SJCRH30 (cell line): ENCODE data around the gene ALDH1A2. TPM values are rescaled to one million over a fixed set of nuclear protein-coding genes. Genes with fewer than 3 reads are reported as not detected.

Experiments
- DNase-seq, 2 experiments: peaks; one replicate each; pipeline ENCODE4 v3.0.0-alpha.2; 2015 to 2020
- H3K27ac ChIP-seq: fragments of 250-450 bp; sonication (Bioruptor Pico); 2 replicates; pipeline ENCODE4 v1.5.1; 2020; ENCODE audit warnings: mild to moderate bottlenecking, moderate library complexity
- H3K27me3 ChIP-seq: fragments of 250-450 bp; sonication (Bioruptor Pico); 2 replicates; pipeline ENCODE4 v1.5.1; 2020; ENCODE audit warnings: mild to moderate bottlenecking, moderate library complexity
- H3K36me3 ChIP-seq: fragments of 250-450 bp; sonication (Bioruptor Pico); 2 replicates; pipeline ENCODE4 v1.5.1; 2020; ENCODE audit warnings: mild to moderate bottlenecking, moderate library complexity
- H3K4me1 ChIP-seq: fragments of 250-450 bp; sonication (Bioruptor Pico); 2 replicates; pipeline ENCODE4 v1.5.1; 2020; ENCODE audit warnings: mild to moderate bottlenecking, moderate library complexity
- H3K4me3 ChIP-seq: fragments of 250-450 bp; sonication (Bioruptor Pico); 2 replicates; pipeline ENCODE4 v1.5.1; 2020; ENCODE audit warnings: mild to moderate bottlenecking, moderate library complexity
- H3K9me3 ChIP-seq: fragments of 250-450 bp; sonication (Bioruptor Pico); replicated peaks from 2 replicates; pipeline ENCODE4 v1.5.1; 2020; ENCODE audit warnings: mild to moderate bottlenecking, moderate library complexity
- total RNA-seq: library from RNA; depleted of rRNA; stranded (reverse); fragments of >200 nt; shearing (Covaris generic); gene quantifications from 2 replicates; pipeline ENCODE4 v1.2.3, GENCODE V29; 2014

ALDH1A2 gene
- total RNA-seq, 1 experiment from 2014 or later, result 8.9 TPM

- Histone ChIP-seq H3K4me1 (no peaks in the 10 kb centered on the region), H3K4me3 (no peak overlapping the region), H3K9me3 (no peaks in the 10 kb centered on the region), H3K27me3 (no peaks in the 10 kb centered on the region), H3K36me3 (no peaks in the 10 kb centered on the region), H3K27ac (no peak overlapping the region)
- no peak for DNase-seq
Observed at GRCh38 chr15:57941816-57942215, 123.7 kb downstream of the ALDH1A2 start.

- DNase-seq, result no peak
- Histone ChIP-seq H3K9me3 (peaks cover 7% of the 10 kb centered on the region), H3K4me3 (no peak overlapping the region), H3K4me1 (no peaks in the 10 kb centered on the region), H3K27me3 (no peaks in the 10 kb centered on the region), H3K36me3 (no peaks in the 10 kb centered on the region), H3K27ac (no peak overlapping the region)
Observed at GRCh38 chr15:57932348-57932747, 133.2 kb downstream of the ALDH1A2 start.

GRCh38 chr15:57931570-57931969 is 133.9 kb downstream of the ALDH1A2 start:
- no peaks in the 10 kb centered on the region for H3K36me3 ChIP-seq
- no peak overlapping the region for H3K27ac ChIP-seq
- H3K4me1 ChIP-seq, result no peaks in the 10 kb centered on the region
- H3K4me3 ChIP-seq, result no peak overlapping the region
- peaks cover 7% of the 10 kb centered on the region for H3K9me3 ChIP-seq
- DNase-seq, result no peak
- no peaks in the 10 kb centered on the region for H3K27me3 ChIP-seq

- no peaks in the 10 kb centered on the region for H3K9me3 ChIP-seq
- no peak for DNase-seq
- no peaks in the 10 kb centered on the region for H3K36me3 ChIP-seq
- no peaks in the 10 kb centered on the region for H3K27me3 ChIP-seq
- no peak overlapping the region for H3K27ac ChIP-seq
- H3K4me1 ChIP-seq, result peaks cover 10% of the 10 kb centered on the region; the same call in 1 of the 2 replicates
- no peak overlapping the region for H3K4me3 ChIP-seq
Observed at GRCh38 chr15:57927091-57927631, 138.3 kb downstream of the ALDH1A2 start.

GRCh38 chr15:57925650-57926049 is 139.9 kb downstream of the ALDH1A2 start:
- DNase-seq, result no peak
- H3K27me3 ChIP-seq, result no peaks in the 10 kb centered on the region
- H3K4me1 ChIP-seq, result peaks cover 10% of the 10 kb centered on the region; the same call in 1 of the 2 replicates
- no peaks in the 10 kb centered on the region for H3K9me3 ChIP-seq
- H3K4me3 ChIP-seq, result no peak overlapping the region
- no peaks in the 10 kb centered on the region for H3K36me3 ChIP-seq
- H3K27ac ChIP-seq, result no peak overlapping the region

- Histone ChIP-seq H3K27me3 (no peaks in the 10 kb centered on the region), H3K27ac (no peak overlapping the region), H3K4me3 (no peak overlapping the region), H3K36me3 (no peaks in the 10 kb centered on the region), H3K9me3 (no peaks in the 10 kb centered on the region), H3K4me1 (peaks cover 10% of the 10 kb centered on the region; the same call in 1 of the 2 replicates)
- DNase-seq, result no peak
Observed at GRCh38 chr15:57924598-57924997, 140.9 kb downstream of the ALDH1A2 start.

- H3K4me3 ChIP-seq, result no peak overlapping the region
- no peaks in the 10 kb centered on the region for H3K9me3 ChIP-seq
- H3K4me1 ChIP-seq, result peaks cover 10% of the 10 kb centered on the region; the same call in 1 of the 2 replicates
- no peak for DNase-seq
- no peaks in the 10 kb centered on the region for H3K27me3 ChIP-seq
- H3K27ac ChIP-seq, result no peak overlapping the region
- no peaks in the 10 kb centered on the region for H3K36me3 ChIP-seq
Observed at GRCh38 chr15:57923750-57924149, 141.8 kb downstream of the ALDH1A2 start.

GRCh38 chr15:57923306-57923705 is 142.2 kb downstream of the ALDH1A2 start:
- Histone ChIP-seq H3K4me3 (no peak overlapping the region), H3K27ac (no peak overlapping the region), H3K9me3 (no peaks in the 10 kb centered on the region), H3K4me1 (peaks cover 10% of the 10 kb centered on the region; the same call in 1 of the 2 replicates), H3K36me3 (no peaks in the 10 kb centered on the region), H3K27me3 (no peaks in the 10 kb centered on the region)
- peak in 1 of 2 experiments; percentile 37 for DNase-seq

GRCh38 chr15:57922776-57923175 is 142.7 kb downstream of the ALDH1A2 start:
- Histone ChIP-seq H3K27me3 (no peaks in the 10 kb centered on the region), H3K27ac (no peak overlapping the region), H3K4me3 (no peak overlapping the region), H3K4me1 (peaks cover 10% of the 10 kb centered on the region; the same call in 1 of the 2 replicates), H3K36me3 (no peaks in the 10 kb centered on the region), H3K9me3 (no peaks in the 10 kb centered on the region)
- peak; percentile 10 to 20 for DNase-seq

- Histone ChIP-seq H3K4me3 (no peak overlapping the region), H3K9me3 (no peaks in the 10 kb centered on the region), H3K27ac (no peak overlapping the region), H3K27me3 (no peaks in the 10 kb centered on the region), H3K36me3 (no peaks in the 10 kb centered on the region), H3K4me1 (peaks cover 17% of the 10 kb centered on the region)
- no peak for DNase-seq
Observed at GRCh38 chr15:57921371-57921770, 144.1 kb downstream of the ALDH1A2 start.

GRCh38 chr15:57920911-57921310 is 144.6 kb downstream of the ALDH1A2 start:
- H3K4me3 ChIP-seq, result no peak overlapping the region
- no peaks in the 10 kb centered on the region for H3K9me3 ChIP-seq
- DNase-seq, result no peak
- no peaks in the 10 kb centered on the region for H3K27me3 ChIP-seq
- H3K27ac ChIP-seq, result no peak overlapping the region
- H3K36me3 ChIP-seq, result no peaks in the 10 kb centered on the region
- H3K4me1 ChIP-seq, result peaks cover 22% of the 10 kb centered on the region

- no peak overlapping the region for H3K4me3 ChIP-seq
- H3K9me3 ChIP-seq, result no peaks in the 10 kb centered on the region
- DNase-seq, result no peak
- H3K36me3 ChIP-seq, result no peaks in the 10 kb centered on the region
- H3K27ac ChIP-seq, result no peak overlapping the region
- peaks cover 29% of the 10 kb centered on the region for H3K4me1 ChIP-seq
- H3K27me3 ChIP-seq, result no peaks in the 10 kb centered on the region
Observed at GRCh38 chr15:57919754-57920153, 145.8 kb downstream of the ALDH1A2 start.

GRCh38 chr15:57917998-57918397 is 147.5 kb downstream of the ALDH1A2 start:
- no peaks in the 10 kb centered on the region for H3K36me3 ChIP-seq
- no peak for DNase-seq
- H3K27me3 ChIP-seq, result no peaks in the 10 kb centered on the region
- no peak overlapping the region for H3K27ac ChIP-seq
- H3K4me1 ChIP-seq, result peaks cover 24% of the 10 kb centered on the region
- no peaks in the 10 kb centered on the region for H3K9me3 ChIP-seq
- no peak overlapping the region for H3K4me3 ChIP-seq

- DNase-seq, result no peak
- no peaks in the 10 kb centered on the region for H3K9me3 ChIP-seq
- H3K4me1 ChIP-seq, result peaks cover 23% of the 10 kb centered on the region
- peak overlapping the region; percentile 51 for H3K27ac ChIP-seq
- no peak overlapping the region for H3K4me3 ChIP-seq
- H3K27me3 ChIP-seq, result no peaks in the 10 kb centered on the region
- no peaks in the 10 kb centered on the region for H3K36me3 ChIP-seq
Observed at GRCh38 chr15:57916695-57917094, 148.8 kb downstream of the ALDH1A2 start.

- DNase-seq, result peak; percentile 75 to 78
- peak overlapping the region; percentile 51 for H3K27ac ChIP-seq
- no peak overlapping the region for H3K4me3 ChIP-seq
- H3K27me3 ChIP-seq, result no peaks in the 10 kb centered on the region
- H3K9me3 ChIP-seq, result no peaks in the 10 kb centered on the region
- no peaks in the 10 kb centered on the region for H3K36me3 ChIP-seq
- peaks cover 23% of the 10 kb centered on the region for H3K4me1 ChIP-seq
Observed at GRCh38 chr15:57915827-57916531, 149.5 kb downstream of the ALDH1A2 start.
